Ascending aorta (tissue), 2 donors: ENCODE results near the gene GRAMD1A. TPM values are rescaled to one million over a fixed set of nuclear protein-coding genes. Genes with fewer than 3 reads are reported as not detected.

Experiments used
- DNase-seq, 2 donors: peaks; one replicate each; pipeline ENCODE4 v3.0.0-alpha.2; 2019; ENCODE audit warnings: low spot score in 2 of 2
- H3K27ac ChIP-seq, 2 donors: fragments of 200-600 bp; sonication (generic); one replicate each; pipeline ENCODE4 v1.5.1; 2016 to 2017; ENCODE audit warnings: mild to moderate bottlenecking in 1 of 2
- H3K27me3 ChIP-seq: fragments of 200-600 bp; sonication (generic); one replicate; pipeline ENCODE4 v1.5.1; 2017
- H3K36me3 ChIP-seq, 2 donors: fragments of 200-600 bp; sonication (generic); one replicate each; pipeline ENCODE4 v1.5.1; 2016
- H3K4me1 ChIP-seq, 2 donors: fragments of 200-600 bp; sonication (generic); one replicate each; pipeline ENCODE4 v1.5.1; 2016 to 2017; ENCODE audit warnings: mild to moderate bottlenecking in 1 of 2
- H3K4me3 ChIP-seq, 2 donors: fragments of 200-600 bp; sonication (generic); one replicate each; pipeline ENCODE4 v1.5.1; 2016 to 2017; ENCODE audit warnings: mild to moderate bottlenecking in 1 of 2
- H3K9me3 ChIP-seq, 2 donors: fragments of 200-600 bp; sonication (generic); one replicate each; pipeline ENCODE4 v1.5.1; 2016
- CTCF ChIP-seq, 3 experiments: fragments of 200-600 bp in 2 of 3; fragments of 450-650 bp in 1 of 3; sonication (generic) in 2 of 3; IDR thresholded peaks; one replicate each; pipeline ENCODE4 v1.5.1; 2016 to 2019; ENCODE audit warnings: antibody characterized with exemption in 3 of 3, mild to moderate bottlenecking in 1 of 3, moderate library complexity in 1 of 3
- intact Hi-C: fragments of 100-400 bp; cut with DNase I; formaldehyde crosslinking; loops from one replicate; pipeline ENCODE4 v1.15.1; 2023
- total RNA-seq: library from RNA; depleted of rRNA; stranded (reverse); fragments of >200 nt; gene quantifications from one replicate; pipeline ENCODE4 v1.1.0, GENCODE V29; 2016

Gene GRAMD1A
- total RNA-seq, 1 donor from 2014 or later: 103 TPM

DNA sequence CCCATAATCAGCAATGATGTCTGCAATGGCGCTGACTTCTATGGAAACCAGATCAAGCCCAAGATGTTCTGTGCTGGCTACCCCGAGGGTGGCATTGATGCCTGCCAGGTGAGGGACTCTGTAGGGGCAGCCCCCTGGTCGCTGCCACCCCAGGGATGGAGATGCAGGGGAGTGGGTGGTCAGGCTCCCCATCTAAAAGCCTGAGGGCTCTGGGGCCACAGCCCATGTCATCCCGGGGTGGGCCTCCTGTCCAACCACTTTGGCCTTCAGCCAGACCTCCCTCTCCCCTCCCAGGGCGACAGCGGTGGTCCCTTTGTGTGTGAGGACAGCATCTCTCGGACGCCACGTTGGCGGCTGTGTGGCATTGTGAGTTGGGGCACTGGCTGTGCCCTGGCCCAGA, 65.5 kb downstream of the GRAMD1A start:
- H3K4me3 ChIP-seq: no peak overlapping the region
- H3K27me3 ChIP-seq: no peaks in the 10 kb centered on the region
- peaks cover 0 to 5% of the 10 kb centered on the region in 2 donors for H3K9me3 ChIP-seq
- TF ChIP-seq CTCF (IDR thresholded peaks at IDR 0.05): no peak
- intact Hi-C loops: loop anchor here (5.0 to 10.0 kb wide), 2 partner anchors 202 to 439 kb away; partner anchors contain the start of gene USF2
- no peak for DNase-seq
- H3K4me1 ChIP-seq: no peaks in the 10 kb centered on the region
- no peak overlapping the region for H3K27ac ChIP-seq
- no peaks in the 10 kb centered on the region for H3K36me3 ChIP-seq

- Histone ChIP-seq H3K9me3 (peaks cover 0 to 6% of the 10 kb centered on the region in 2 donors), H3K27me3 (no peaks in the 10 kb centered on the region), H3K4me1 (no peaks in the 10 kb centered on the region), H3K4me3 (no peak overlapping the region), H3K27ac (no peak overlapping the region), H3K36me3 (no peaks in the 10 kb centered on the region)
- TF ChIP-seq CTCF (IDR thresholded peaks at IDR 0.05): no peak
- intact Hi-C loops: loop anchor here (5.0 to 10.0 kb wide), 2 partner anchors 201 to 439 kb away; partner anchors contain the start of gene USF2
- DNase-seq: no peak
Observed at GRCh38 chr19:35066121-35066520, 66.0 kb downstream of the GRAMD1A start.

GRCh38 chr19:35066691-35067563, 66.8 kb downstream of the GRAMD1A start:
- H3K4me1 ChIP-seq: no peaks in the 10 kb centered on the region
- no peak overlapping the region for H3K4me3 ChIP-seq
- peaks cover 0 to 6% of the 10 kb centered on the region in 2 donors for H3K9me3 ChIP-seq
- H3K27ac ChIP-seq: no peak overlapping the region
- no peaks in the 10 kb centered on the region for H3K27me3 ChIP-seq
- peak; percentile 39 to 88 for DNase-seq
- no peaks in the 10 kb centered on the region for H3K36me3 ChIP-seq
- intact Hi-C loops: loop anchor here (1.0 to 10.0 kb wide), 4 partner anchors 68 to 438 kb away; partner anchors contain the start of genes LGI4 and USF2
- TF ChIP-seq CTCF (IDR thresholded peaks at IDR 0.05): peak; percentile 75 to 84 (median 80)

- intact Hi-C loops: loop anchor here (5.0 to 10.0 kb wide), 2 partner anchors 198 to 436 kb away; partner anchors contain the start of gene USF2
- TF ChIP-seq CTCF (IDR thresholded peaks at IDR 0.05): no peak
- Histone ChIP-seq H3K4me3 (no peak overlapping the region), H3K36me3 (no peaks in the 10 kb centered on the region), H3K27ac (no peak overlapping the region), H3K4me1 (no peaks in the 10 kb centered on the region), H3K9me3 (peaks cover 0 to 6% of the 10 kb centered on the region in 2 donors), H3K27me3 (no peaks in the 10 kb centered on the region)
- no peak for DNase-seq
Observed at GRCh38 chr19:35068941-35069634, 69.0 kb downstream of the GRAMD1A start.

- H3K27me3 ChIP-seq: no peaks in the 10 kb centered on the region
- H3K9me3 ChIP-seq: peaks cover 0 to 6% of the 10 kb centered on the region in 2 donors
- no peaks in the 10 kb centered on the region for H3K4me1 ChIP-seq
- H3K4me3 ChIP-seq: no peak overlapping the region
- intact Hi-C loops: loop anchor here (5.0 to 10.0 kb wide), 2 partner anchors 198 to 435 kb away; partner anchors contain the start of gene USF2
- H3K27ac ChIP-seq: no peak overlapping the region
- no peaks in the 10 kb centered on the region for H3K36me3 ChIP-seq
- TF ChIP-seq CTCF (IDR thresholded peaks at IDR 0.05): no peak
- no peak for DNase-seq
Observed at GRCh38 chr19:35069696-35070095, 69.6 kb downstream of the GRAMD1A start.
